Ishikawa (cell line): ENCODE data around the gene NAALAD2.

Experiments
- CEBPB ChIP-seq: IDR thresholded peaks from 2 replicates; pipeline ENCODE4 v1.6.1; 2012
- EP300 ChIP-seq: IDR thresholded peaks from 2 replicates; pipeline ENCODE4 v1.6.1; 2012; ENCODE audit warnings: borderline replicate concordance
- NFIC ChIP-seq: IDR thresholded peaks from 2 replicates; pipeline ENCODE4 v1.6.1; 2012
- RAD21 ChIP-seq: IDR thresholded peaks from 2 replicates; pipeline ENCODE4 v1.6.1; 2012; ENCODE audit warnings: low read depth
- TAF1 ChIP-seq: IDR thresholded peaks from 2 replicates; pipeline ENCODE4 v1.6.1; 2012; ENCODE audit warnings: low read depth, mild to moderate bottlenecking
- TEAD4 ChIP-seq: IDR thresholded peaks from 2 replicates; pipeline ENCODE4 v1.6.1; 2012
- YY1 ChIP-seq: IDR thresholded peaks from 2 replicates; pipeline ENCODE4 v1.6.1; 2012; ENCODE audit warnings: low read depth
- ZBTB7A ChIP-seq: IDR thresholded peaks from 2 replicates; pipeline ENCODE4 v1.6.1; 2012; ENCODE audit warnings: low read depth
- TF ChIP-seq, protein P1 (sequence below): IDR thresholded peaks from 2 replicates; pipeline ENCODE4 v1.6.1; 2012

NAALAD2 gene

DNA sequence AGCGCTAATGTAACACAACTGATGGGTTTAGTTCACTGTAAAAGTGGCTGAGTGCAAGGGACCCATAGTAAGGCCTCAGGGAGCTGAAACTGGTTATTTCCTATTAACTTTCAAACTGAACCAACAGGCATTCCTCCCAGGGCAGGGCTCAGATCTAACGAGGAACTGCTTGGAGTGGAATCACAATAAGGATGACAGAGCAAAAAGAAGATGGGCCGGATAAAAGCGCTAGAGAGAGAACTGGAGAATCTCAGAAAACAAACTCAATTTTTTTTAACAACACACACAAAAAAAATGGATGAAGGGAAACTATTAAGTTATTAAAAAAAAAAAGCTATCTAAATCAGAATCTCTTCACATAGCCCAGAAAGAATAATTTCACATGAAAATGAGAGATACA, 102.5 kb downstream of the NAALAD2 start:
- TF ChIP-seq TAF1 (no peak), EP300 (no peak), NFIC (no peak), YY1 (no peak), CEBPB (no peak), TEAD4 (no peak), RAD21 (no peak), ZBTB7A (no peak)

GRCh38 chr11:90241414-90241813, 107.0 kb downstream of the NAALAD2 start:
- TF ChIP-seq, protein P1, sequence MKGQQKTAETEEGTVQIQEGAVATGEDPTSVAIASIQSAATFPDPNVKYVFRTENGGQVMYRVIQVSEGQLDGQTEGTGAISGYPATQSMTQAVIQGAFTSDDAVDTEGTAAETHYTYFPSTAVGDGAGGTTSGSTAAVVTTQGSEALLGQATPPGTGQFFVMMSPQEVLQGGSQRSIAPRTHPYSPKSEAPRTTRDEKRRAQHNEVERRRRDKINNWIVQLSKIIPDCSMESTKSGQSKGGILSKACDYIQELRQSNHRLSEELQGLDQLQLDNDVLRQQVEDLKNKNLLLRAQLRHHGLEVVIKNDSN = no peak
